ENCODE results near the gene ZNF48. TPM values are rescaled to one million over a fixed set of nuclear protein-coding genes. Genes with fewer than 3 reads are reported as not detected.

ZNF48 gene
- total RNA-seq, 2 donors from 2014 or later = 11.9 to 12.2 TPM

- DNase-seq (ENCODE audit: low spot score) = peak; percentile 91
- Histone ChIP-seq H3K4me3 (peak overlapping the region; percentile 56 to 62), H3K27ac (peak overlapping the region; percentile 98 to 100), H3K9me3 (no peaks in the 10 kb centered on the region), H3K4me1 (replicated peaks) (peaks cover 3% of the 10 kb centered on the region), H3K27me3 (replicated peaks; ENCODE audit: insufficient read depth) (no peaks in the 10 kb centered on the region), H3K36me3 (no peaks in the 10 kb centered on the region)
- TF ChIP-seq POLR2AphosphoS5 (IDR thresholded peaks at IDR 0.05) = peak; percentile 67
- peak; percentile 38 for TF ChIP-seq POLR2A (IDR thresholded peaks at IDR 0.05)
- no peak for TF ChIP-seq CTCF (IDR thresholded peaks at IDR 0.05)
- under 1% methylated on average over 33 of the region's 39 CpGs for WGBS
- intact Hi-C loops (cut with DNase I) = loop anchor here (2.0 to 10.0 kb wide), 2 partner anchors 17 to 283 kb away; partner anchors contain the start of genes TBX6, YPEL3 and ZNF48
Measured at GRCh38 chr16:30377812-30378235, 17.4 kb upstream of the ZNF48 start.

DNA sequence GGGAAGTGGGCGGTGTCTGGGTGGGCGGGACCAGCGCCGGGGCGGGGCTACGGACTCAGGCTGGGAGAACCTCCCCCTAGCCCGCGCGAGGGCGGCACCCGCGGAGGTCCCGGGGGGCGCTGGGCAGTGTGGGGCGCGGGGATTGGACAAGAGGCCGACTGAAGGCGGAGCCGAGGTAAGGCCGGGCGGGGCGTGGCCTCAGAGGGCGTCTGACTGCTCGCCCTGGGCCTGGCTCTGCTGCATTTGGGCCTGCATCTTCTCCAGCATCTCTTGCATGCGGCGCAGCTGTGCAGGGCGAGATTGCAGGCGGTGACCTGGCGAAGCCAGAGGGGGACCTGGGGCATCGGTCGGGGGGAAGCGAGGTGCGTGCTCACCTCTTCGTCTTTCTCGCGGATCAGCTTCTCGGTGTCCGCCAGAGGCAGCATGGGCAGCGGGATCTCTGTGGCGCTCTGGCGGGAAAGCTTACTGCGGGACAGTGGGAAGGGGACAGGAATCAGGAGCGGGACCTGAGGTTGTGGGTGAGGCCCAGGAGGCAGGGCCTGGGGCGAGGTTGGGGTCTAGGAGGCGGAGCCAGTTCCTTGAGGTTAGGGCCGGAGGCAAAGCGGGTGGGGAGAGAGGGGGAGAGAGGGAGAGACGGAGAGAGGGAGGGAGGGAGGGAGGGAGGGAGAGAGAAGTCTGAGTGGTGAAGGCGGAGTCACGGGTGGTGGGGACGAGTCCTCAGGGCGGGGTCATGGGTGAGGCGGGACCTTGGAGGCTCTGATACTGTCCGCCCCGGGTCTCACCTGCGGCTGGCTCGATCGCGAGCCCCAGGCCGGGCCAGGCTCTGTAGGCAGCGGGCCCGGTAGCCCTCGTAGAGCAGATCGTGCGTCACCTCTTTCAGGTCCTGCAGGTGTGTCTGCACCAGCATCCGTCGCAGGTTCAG, 16.7 kb upstream of the ZNF48 start:
- H3K4me3 ChIP-seq = peak overlapping the region; percentile 56 to 62
- no peaks in the 10 kb centered on the region for H3K9me3 ChIP-seq
- intact Hi-C loops (cut with DNase I) = loop anchor here (2.0 to 10.0 kb wide), 2 partner anchors 16 to 284 kb away; partner anchors contain the start of genes TBX6, YPEL3 and ZNF48
- peaks cover 3% of the 10 kb centered on the region for H3K4me1 ChIP-seq (replicated peaks)
- H3K36me3 ChIP-seq = no peaks in the 10 kb centered on the region
- peak; percentile 99 for DNase-seq (ENCODE audit: low spot score)
- peak overlapping the region; percentile 98 to 100 for H3K27ac ChIP-seq
- TF ChIP-seq POLR2A (IDR thresholded peaks at IDR 0.05) = peak; percentile 90
- TF ChIP-seq CTCF (IDR thresholded peaks at IDR 0.05) = peak in 2 of 4 experiments; percentile 24 to 32
- peak; percentile 90 for TF ChIP-seq POLR2AphosphoS5 (IDR thresholded peaks at IDR 0.05)
- H3K27me3 ChIP-seq (replicated peaks; ENCODE audit: insufficient read depth) = no peaks in the 10 kb centered on the region
- WGBS = under 1% methylated on average over 65 of the region's 67 CpGs

GRCh38 chr16:30379158-30379783, 15.9 kb upstream of the ZNF48 start:
- H3K36me3 ChIP-seq = no peaks in the 10 kb centered on the region
- peaks cover 3% of the 10 kb centered on the region for H3K4me1 ChIP-seq (replicated peaks)
- H3K9me3 ChIP-seq = no peaks in the 10 kb centered on the region
- H3K4me3 ChIP-seq = peak overlapping the region; percentile 56 to 62
- H3K27me3 ChIP-seq (replicated peaks; ENCODE audit: insufficient read depth) = no peaks in the 10 kb centered on the region
- no peak for DNase-seq (ENCODE audit: low spot score)
- 21% methylated on average over 27 of the region's 27 CpGs for WGBS
- TF ChIP-seq POLR2A (IDR thresholded peaks at IDR 0.05) (no peak), CTCF (IDR thresholded peaks at IDR 0.05) (no peak), POLR2AphosphoS5 (IDR thresholded peaks at IDR 0.05) (no peak)
- peak overlapping the region; percentile 98 to 100 for H3K27ac ChIP-seq
- intact Hi-C loops (cut with DNase I) = loop anchor here (2.0 to 10.0 kb wide), 2 partner anchors 16 to 284 kb away; partner anchors contain the start of genes TBX6, YPEL3 and ZNF48

DNA sequence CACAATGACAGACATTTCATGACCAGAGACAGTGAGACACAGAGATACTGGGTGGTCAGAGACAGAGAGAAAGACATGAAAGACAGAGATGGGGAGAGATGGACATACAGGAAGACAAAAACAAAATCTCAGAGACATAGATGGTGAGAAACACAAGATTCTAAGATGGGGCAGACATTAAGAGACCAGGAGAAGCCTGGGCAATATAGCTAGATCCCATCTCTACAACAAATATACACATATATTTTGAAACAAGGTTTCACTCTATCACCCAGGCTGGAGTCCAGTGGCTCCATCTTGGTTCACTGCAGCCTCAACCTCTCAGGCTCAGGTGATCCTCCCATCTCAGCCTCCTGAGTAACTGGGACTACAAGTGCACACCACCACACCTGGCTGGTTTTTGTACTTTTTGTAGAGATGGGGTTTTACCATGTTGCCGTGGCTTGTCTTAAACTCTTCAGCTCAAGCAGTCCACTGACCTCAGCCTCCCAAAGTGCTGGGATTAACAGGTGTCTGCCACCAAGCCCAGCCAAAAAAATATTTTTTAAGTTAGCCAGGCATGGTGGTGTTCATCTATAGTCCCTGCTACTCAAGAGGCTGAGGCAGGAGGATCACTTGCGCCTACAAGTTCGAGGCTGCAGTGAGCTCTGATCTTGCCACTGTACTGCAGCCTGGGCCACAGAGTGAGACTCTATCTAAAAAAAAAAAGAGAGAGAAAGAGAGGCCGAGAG, 15.0 kb upstream of the ZNF48 start:
- Histone ChIP-seq H3K4me3 (no peak overlapping the region), H3K27me3 (replicated peaks; ENCODE audit: insufficient read depth) (no peaks in the 10 kb centered on the region), H3K36me3 (no peaks in the 10 kb centered on the region), H3K27ac (no peak overlapping the region), H3K4me1 (replicated peaks) (peaks cover 3% of the 10 kb centered on the region), H3K9me3 (no peaks in the 10 kb centered on the region)
- intact Hi-C loops (cut with DNase I) = no loop called here
- no peak for DNase-seq (ENCODE audit: low spot score)
- TF ChIP-seq CTCF (IDR thresholded peaks at IDR 0.05) = no peak
- TF ChIP-seq POLR2A (IDR thresholded peaks at IDR 0.05) = no peak
- no peak for TF ChIP-seq POLR2AphosphoS5 (IDR thresholded peaks at IDR 0.05)
- WGBS = 94% methylated on average over 4 of the region's 4 CpGs

Data from prostate gland (tissue), 2 donors.